OCI-LY7 (cell line): Measurements from ENCODE around the gene SPRTN.

Experiments used
- EZH2phosphoT487 ChIP-seq: fragments of 200-600 bp; sonication (generic); IDR thresholded peaks from 2 replicates; pipeline ENCODE4 v1.6.1; 2018; ENCODE audit warnings: low read depth, borderline replicate concordance, mild to moderate bottlenecking, mixed run types, antibody characterized with exemption, low read length, moderate library complexity, mixed read lengths
- TF ChIP-seq, protein P1 (sequence below): fragments of 200-600 bp; sonication (generic); conservative IDR thresholded peaks from 2 replicates; pipeline ENCODE4 v1.5.1; 2014; ENCODE audit warnings: mild to moderate bottlenecking, antibody characterized with exemption, low read length, moderate library complexity, mixed read lengths

DNA sequence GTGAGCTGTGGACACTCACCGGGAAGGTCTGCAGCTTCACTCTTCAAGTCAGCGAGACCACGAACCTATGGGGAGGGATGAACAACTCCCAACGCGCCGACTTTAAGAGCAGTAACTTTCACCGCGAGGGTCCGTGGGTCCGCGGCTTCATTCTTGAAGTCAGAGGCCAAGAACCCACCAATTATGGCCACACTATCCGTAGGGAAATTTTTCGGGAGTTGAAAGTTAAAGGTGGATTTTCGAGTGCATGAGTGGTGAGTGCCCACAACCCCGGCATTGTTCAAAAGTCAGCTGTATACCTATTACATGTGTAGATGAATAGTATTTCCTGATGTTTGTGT is 20.1 kb upstream of the SPRTN start:
- TF ChIP-seq, protein P1, sequence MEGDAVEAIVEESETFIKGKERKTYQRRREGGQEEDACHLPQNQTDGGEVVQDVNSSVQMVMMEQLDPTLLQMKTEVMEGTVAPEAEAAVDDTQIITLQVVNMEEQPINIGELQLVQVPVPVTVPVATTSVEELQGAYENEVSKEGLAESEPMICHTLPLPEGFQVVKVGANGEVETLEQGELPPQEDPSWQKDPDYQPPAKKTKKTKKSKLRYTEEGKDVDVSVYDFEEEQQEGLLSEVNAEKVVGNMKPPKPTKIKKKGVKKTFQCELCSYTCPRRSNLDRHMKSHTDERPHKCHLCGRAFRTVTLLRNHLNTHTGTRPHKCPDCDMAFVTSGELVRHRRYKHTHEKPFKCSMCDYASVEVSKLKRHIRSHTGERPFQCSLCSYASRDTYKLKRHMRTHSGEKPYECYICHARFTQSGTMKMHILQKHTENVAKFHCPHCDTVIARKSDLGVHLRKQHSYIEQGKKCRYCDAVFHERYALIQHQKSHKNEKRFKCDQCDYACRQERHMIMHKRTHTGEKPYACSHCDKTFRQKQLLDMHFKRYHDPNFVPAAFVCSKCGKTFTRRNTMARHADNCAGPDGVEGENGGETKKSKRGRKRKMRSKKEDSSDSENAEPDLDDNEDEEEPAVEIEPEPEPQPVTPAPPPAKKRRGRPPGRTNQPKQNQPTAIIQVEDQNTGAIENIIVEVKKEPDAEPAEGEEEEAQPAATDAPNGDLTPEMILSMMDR, result no peak
- TF ChIP-seq EZH2phosphoT487, result no peak
